Measurements from ENCODE around the gene NUP58.

NUP58 gene

GRCh38 chr13:25301347-25302113 lies at the start of gene NUP58:
NUP58 (plus strand) TSS chr13:25301625; CDS start chr13:25301774, 149 bp downstream.
- peak; percentile 50 to 70 for DNase-seq

- DNase-seq, result no peak
These were observed 49.2 kb upstream of the NUP58 start for GRCh38 chr13:25252225-25252624.

- no peak for DNase-seq
These were observed 48.7 kb upstream of the NUP58 start for GRCh38 chr13:25252752-25253151.

- no peak for DNase-seq
These were observed 47.7 kb upstream of the NUP58 start for GRCh38 chr13:25253702-25254101.

GRCh38 chr13:25262261-25262660 lies 39.2 kb upstream of the NUP58 start:
- no peak for DNase-seq

GRCh38 chr13:25266706-25267105 lies 34.7 kb upstream of the NUP58 start:
- no peak for DNase-seq

GRCh38 chr13:25267715-25268114 lies 33.7 kb upstream of the NUP58 start:
- no peak for DNase-seq

GRCh38 chr13:25268561-25268960 lies 32.9 kb upstream of the NUP58 start:
- no peak for DNase-seq

- DNase-seq, result no peak
These were observed 24.7 kb upstream of the NUP58 start for GRCh38 chr13:25276748-25277147.

- DNase-seq, result no peak
These were observed 21.0 kb upstream of the NUP58 start for GRCh38 chr13:25280396-25280795.

- no peak for DNase-seq
These were observed 20.1 kb upstream of the NUP58 start for GRCh38 chr13:25281193-25281934.

GRCh38 chr13:25281935-25282332 lies 19.5 kb upstream of the NUP58 start:
- no peak for DNase-seq

GRCh38 chr13:25286308-25286968 lies 15.0 kb upstream of the NUP58 start:
- DNase-seq, result no peak

GRCh38 chr13:25286969-25287961 lies 14.2 kb upstream of the NUP58 start, which contains the start of gene MTMR6:
MTMR6 (minus strand) TSS chr13:25287488; CDS start chr13:25287247, 241 bp downstream.
- DNase-seq, result peak; percentile 58 to 83

GRCh38 chr13:25288966-25289365 lies 12.5 kb upstream of the NUP58 start:
- DNase-seq, result no peak

GRCh38 chr13:25291691-25292090 lies 9.7 kb upstream of the NUP58 start:
- DNase-seq, result no peak

GRCh38 chr13:25292301-25292700 lies 9.1 kb upstream of the NUP58 start:
- DNase-seq, result no peak

GRCh38 chr13:25295228-25295627 lies 6.2 kb upstream of the NUP58 start:
- no peak for DNase-seq

- no peak for DNase-seq
These were observed 5.7 kb upstream of the NUP58 start for GRCh38 chr13:25295701-25296100.

GRCh38 chr13:25300861-25301346 lies 521 bp upstream of the NUP58 start:
- DNase-seq, result no peak

- DNase-seq, result no peak
These were observed 696 bp downstream of the NUP58 start for GRCh38 chr13:25302121-25302520.
